H9 (cell line): Measurements from ENCODE around the gene PHETA1. TPM values are rescaled to one million over a fixed set of nuclear protein-coding genes. Genes with fewer than 3 reads are reported as not detected.

Experiments
- DNase-seq: peaks from one replicate; pipeline ENCODE4 v3.0.0-alpha.2; 2017
- H2AFZ ChIP-seq: one replicate; pipeline ENCODE4 v1.6.1; 2013; ENCODE audit warnings: mild to moderate bottlenecking, low read length, control low read depth, moderate library complexity
- H2AK5ac ChIP-seq: 2 replicates; pipeline ENCODE4 v1.6.1; 2013; ENCODE audit warnings: low read length, control low read depth, mixed read lengths; ENCODE audit not compliant: insufficient read length
- H2BK120ac ChIP-seq: one replicate; pipeline ENCODE4 v1.6.1; 2013; ENCODE audit warnings: low read depth, mild to moderate bottlenecking, low read length, control low read depth, inconsistent platforms; ENCODE audit not compliant: poor library complexity, severe bottlenecking
- H2BK12ac ChIP-seq: 2 replicates; pipeline ENCODE4 v1.6.1; 2013; ENCODE audit warnings: low read length, control low read depth, mixed read lengths, low read depth; ENCODE audit not compliant: insufficient read length
- H2BK15ac ChIP-seq: 2 replicates; pipeline ENCODE4 v1.6.1; 2013; ENCODE audit warnings: low read depth, low read length, control low read depth
- H2BK20ac ChIP-seq: one replicate; pipeline ENCODE4 v1.6.1; 2013; ENCODE audit warnings: low read depth, mild to moderate bottlenecking, low read length, control low read depth, inconsistent platforms; ENCODE audit not compliant: poor library complexity, severe bottlenecking
- H2BK5ac ChIP-seq: 2 replicates; pipeline ENCODE4 v1.6.1; 2013; ENCODE audit warnings: low read length, control low read depth, mixed read lengths; ENCODE audit not compliant: insufficient read length
- H3K14ac ChIP-seq: 2 replicates; pipeline ENCODE4 v1.6.1; 2013; ENCODE audit warnings: low read length, control low read depth; ENCODE audit not compliant: insufficient read depth
- H3K18ac ChIP-seq: 2 replicates; pipeline ENCODE4 v1.6.1; 2013; ENCODE audit warnings: low read depth, mild to moderate bottlenecking, mixed read lengths, low read length, control low read depth; ENCODE audit not compliant: insufficient read length
- H3K23ac ChIP-seq: 2 replicates; pipeline ENCODE4 v1.6.1; 2013; ENCODE audit warnings: low read length, control low read depth, mixed read lengths, low read depth; ENCODE audit not compliant: insufficient read length
- H3K23me2 ChIP-seq: 2 replicates; pipeline ENCODE4 v1.6.1; 2013; ENCODE audit warnings: low read depth, mild to moderate bottlenecking, mixed read lengths, low read length, control low read depth; ENCODE audit not compliant: insufficient read length, poor library complexity, severe bottlenecking
- H3K27ac ChIP-seq: 2 replicates; pipeline ENCODE4 v1.5.1; 2013; ENCODE audit warnings: low read length, control low read depth, mixed read lengths, low read depth; ENCODE audit not compliant: insufficient read length
- H3K27me3 ChIP-seq: 2 replicates; pipeline ENCODE4 v1.6.1; 2013; ENCODE audit warnings: low read length, control low read depth, inconsistent platforms; ENCODE audit not compliant: insufficient read depth
- H3K4ac ChIP-seq: 2 replicates; pipeline ENCODE4 v1.6.1; 2013; ENCODE audit warnings: low read depth, mild to moderate bottlenecking, control low read depth, inconsistent platforms, low read length, moderate library complexity
- H3K4me1 ChIP-seq: 2 replicates; pipeline ENCODE4 v1.6.1; 2013; ENCODE audit warnings: low read length, control low read depth, inconsistent platforms; ENCODE audit not compliant: insufficient read depth
- H3K4me2 ChIP-seq: 2 replicates; pipeline ENCODE4 v1.6.1; 2013; ENCODE audit warnings: low read length, control low read depth, mixed read lengths; ENCODE audit not compliant: insufficient read length, insufficient read depth
- H3K56ac ChIP-seq: 2 replicates; pipeline ENCODE4 v1.6.1; 2013; ENCODE audit warnings: low read depth, mild to moderate bottlenecking, mixed read lengths, low read length, control low read depth; ENCODE audit not compliant: insufficient read length
- H3K79me1 ChIP-seq: 2 replicates; pipeline ENCODE4 v1.6.1; 2013; ENCODE audit warnings: low read depth, mild to moderate bottlenecking, moderate library complexity, low read length, control low read depth, inconsistent platforms; ENCODE audit not compliant: insufficient read depth, poor library complexity, severe bottlenecking
- H3K79me2 ChIP-seq: 2 replicates; pipeline ENCODE4 v1.6.1; 2013; ENCODE audit warnings: low read length, control low read depth, inconsistent platforms; ENCODE audit not compliant: insufficient read depth
- H3K9ac ChIP-seq: 2 replicates; pipeline ENCODE4 v1.6.1; 2013; ENCODE audit warnings: low read length, control low read depth, mixed read lengths; ENCODE audit not compliant: insufficient read length; ENCODE audit errors: extremely low read depth
- H3K9me3 ChIP-seq: one replicate; pipeline ENCODE4 v1.6.1; 2013; ENCODE audit warnings: low read depth, low read length, inconsistent platforms; ENCODE audit not compliant: control insufficient read depth
- H3T11ph ChIP-seq: one replicate; pipeline ENCODE4 v1.6.1; 2013; ENCODE audit warnings: mild to moderate bottlenecking, low read length, control low read depth, inconsistent platforms
- H4K20me1 ChIP-seq: one replicate; pipeline ENCODE4 v1.6.1; 2013; ENCODE audit not compliant: control insufficient read depth, insufficient read length, insufficient read depth
- H4K5ac ChIP-seq: 2 replicates; pipeline ENCODE4 v1.6.1; 2013; ENCODE audit warnings: low read depth, mild to moderate bottlenecking, mixed read lengths, low read length, control low read depth; ENCODE audit not compliant: insufficient read length
- H4K8ac ChIP-seq: replicated peaks from 2 replicates; pipeline ENCODE4 v1.6.1; 2013; ENCODE audit warnings: low read length, control low read depth, mixed read lengths, low read depth; ENCODE audit not compliant: insufficient read length
- H4K91ac ChIP-seq: 2 replicates; pipeline ENCODE4 v1.6.1; 2013; ENCODE audit warnings: low read depth, mild to moderate bottlenecking, moderate library complexity, mixed read lengths, low read length, control low read depth; ENCODE audit not compliant: insufficient read length
- H3K27ac Mint-ChIP-seq, 3 experiments: 2 replicates in 2 of 3; 3 replicates in 1 of 3; pipeline ENCODE4 v1.8.0; 2020 to 2021; ENCODE audit warnings: mixed read lengths in 3 of 3, mild to moderate bottlenecking in 1 of 3, moderate library complexity in 1 of 3
- H3K27me3 Mint-ChIP-seq: 2 replicates; pipeline ENCODE4 v1.8.0; 2021; ENCODE audit warnings: low read depth, mild to moderate bottlenecking, moderate library complexity, mixed read lengths
- H3K36me3 Mint-ChIP-seq, 3 experiments: 2 replicates in 2 of 3; 3 replicates in 1 of 3; pipeline ENCODE4 v1.8.0; 2020 to 2021; ENCODE audit warnings: low read depth in 3 of 3, mixed read lengths in 3 of 3; ENCODE audit not compliant: insufficient read depth in 1 of 3
- H3K4me1 Mint-ChIP-seq, 2 experiments: 2 replicates each; pipeline ENCODE4 v1.8.0; 2020; ENCODE audit warnings: mixed read lengths in 2 of 2
- H3K4me3 Mint-ChIP-seq, 2 experiments: 2 replicates in 1 of 2; 3 replicates in 1 of 2; pipeline ENCODE4 v1.8.0; 2020 to 2021; ENCODE audit warnings: mild to moderate bottlenecking in 2 of 2, mixed read lengths in 2 of 2, moderate library complexity in 1 of 2
- H3K9me3 Mint-ChIP-seq, 2 experiments: 2 replicates in 1 of 2; 3 replicates in 1 of 2; pipeline ENCODE4 v1.8.0; 2020; ENCODE audit warnings: mild to moderate bottlenecking in 2 of 2, mixed read lengths in 2 of 2, moderate library complexity in 1 of 2
- CTCF ChIP-seq: fragments of 200-600 bp; sonication (generic); conservative IDR thresholded peaks from 3 replicates; pipeline ENCODE4 v1.8.0; 2021; ENCODE audit warnings: antibody characterized with exemption, mild to moderate bottlenecking
- WGBS: extraction: QIAGEN DNeasy Blood & Tissue Kit; methylation state at CpG from one replicate; pipeline ENCODE4 v1.1.7; 2013; ENCODE audit warnings: missing lambda C conversion rate, low lambda C conversion rate, mixed read lengths; ENCODE audit not compliant: insufficient read length; ENCODE audit errors: extremely low coverage; 5-methylcytosine and 5-hydroxymethylcytosine counted together
- total RNA-seq: library from RNA; stranded (reverse); gene quantifications from 2 replicates; pipeline ENCODE4 v1.2.1, GENCODE V29; 2021

Gene PHETA1
- total RNA-seq, 1 experiment from 2014 or later = 13.1 TPM

- no CpG with 5 or more reads among the region's 15 CpGs for WGBS
- Histone ChIP-seq H3K56ac (no peak overlapping the region), H2BK15ac (no peak overlapping the region), H3K23me2 (peaks cover 13% of the 10 kb centered on the region), H4K8ac (no peak overlapping the region), H2AFZ (no peak overlapping the region), H3K14ac (no peak overlapping the region; the same call in 1 of the 2 replicates), H3K4me2 (no peak overlapping the region), H3K18ac (no peak overlapping the region), H3K79me1 (peaks cover 8% of the 10 kb centered on the region), H4K91ac (no peak overlapping the region), H2BK5ac (no peak overlapping the region), H3K27ac (no peak overlapping the region), H3K79me2 (peaks cover 47% of the 10 kb centered on the region; the same call in 1 of the 2 replicates), H2BK120ac (no peak overlapping the region), H4K20me1 (no peaks in the 10 kb centered on the region), H2AK5ac (no peak overlapping the region), H3K4me1 (peaks cover 6% of the 10 kb centered on the region), H2BK20ac (no peak overlapping the region), H2BK12ac (no peak overlapping the region), H3K23ac (no peak overlapping the region), H4K5ac (no peak overlapping the region), H3K27me3 (no peaks in the 10 kb centered on the region), H3K4ac (no peak overlapping the region), H3K9me3 (no peaks in the 10 kb centered on the region), H3K9ac (no peak overlapping the region), H3T11ph (no peak overlapping the region)
- Mint-ChIP-seq H3K27ac (no peak overlapping the region), H3K4me3 (no peak overlapping the region), H3K9me3 (no peaks in the 10 kb centered on the region), H3K36me3 (no peaks in the 10 kb centered on the region), H3K4me1 (peaks cover 58 to 67% of the 10 kb centered on the region in 2 experiments), H3K27me3 (no peaks in the 10 kb centered on the region; the same call in none of the 2 replicates)
- no peak for DNase-seq
- no peak for TF ChIP-seq CTCF
Measured at GRCh38 chr12:111409403-111409779, 40.5 kb upstream of the PHETA1 start.
